Measurements from ENCODE around the gene IQCN.

The IQCN gene

GRCh38 chr19:18264137-18264854 lies 10.0 kb downstream of the IQCN start:
- no peak for DNase-seq

GRCh38 chr19:18263324-18264136 lies 10.7 kb downstream of the IQCN start:
- DNase-seq, result no peak

GRCh38 chr19:18262917-18263316 lies 11.3 kb downstream of the IQCN start:
- DNase-seq, result no peak

GRCh38 chr19:18262144-18262543 lies 12.1 kb downstream of the IQCN start:
- no peak for DNase-seq

- no peak for DNase-seq
These were observed 12.8 kb downstream of the IQCN start for GRCh38 chr19:18261474-18261873.

GRCh38 chr19:18259893-18260292 lies 14.4 kb downstream of the IQCN start:
- DNase-seq, result no peak

- no peak for DNase-seq
These were observed 16.5 kb downstream of the IQCN start for GRCh38 chr19:18257503-18258470.

GRCh38 chr19:18254546-18255503 lies 19.4 kb downstream of the IQCN start:
- no peak for DNase-seq

- DNase-seq, result no peak
These were observed 20.5 kb downstream of the IQCN start for GRCh38 chr19:18253716-18254115.

- DNase-seq, result no peak
These were observed 21.1 kb downstream of the IQCN start for GRCh38 chr19:18253130-18253529.

- no peak for DNase-seq
These were observed 21.9 kb downstream of the IQCN start for GRCh38 chr19:18252370-18252717.

GRCh38 chr19:18251587-18252369 lies 22.5 kb downstream of the IQCN start:
- DNase-seq, result no peak

- no peak for DNase-seq
These were observed 24.4 kb downstream of the IQCN start for GRCh38 chr19:18249834-18250233.

GRCh38 chr19:18245297-18245696 lies 29.0 kb downstream of the IQCN start:
- no peak for DNase-seq

- no peak for DNase-seq
These were observed 34.9 kb downstream of the IQCN start for GRCh38 chr19:18239303-18239702.

- no peak for DNase-seq
These were observed 40.1 kb downstream of the IQCN start for GRCh38 chr19:18234194-18234593.

GRCh38 chr19:18233224-18233825 lies 40.9 kb downstream of the IQCN start:
- no peak for DNase-seq

- DNase-seq, result no peak
These were observed 41.6 kb downstream of the IQCN start for GRCh38 chr19:18232540-18233223.

GRCh38 chr19:18231775-18232174 lies 42.5 kb downstream of the IQCN start:
- no peak for DNase-seq
